DMS 273 treated with DMSO at 0.1 percent for 48 hours (cell line): ENCODE measurements around the gene CTSC.
A peak's percentile ranks its signal among the peaks of the same experiment; 100 is the strongest.

ENCODE experiments used
- DNase-seq: peaks from one replicate; lab custom pipeline; 2025; lab: John Stamatoyannopoulos, UW

The CTSC gene

GRCh38 chr11:88337181-88337986 lies at the start of gene CTSC:
TSS of gene CTSC (minus strand) at chr11:88337736. CDS start at chr11:88337672, 64 bp downstream.
- DNase-seq: peak; percentile 49

- DNase-seq: no peak
Measured at GRCh38 chr11:88384669-88385005, 47.1 kb upstream of the CTSC start.

GRCh38 chr11:88384004-88384668 lies 46.6 kb upstream of the CTSC start:
- DNase-seq: no peak

GRCh38 chr11:88383447-88383846 lies 45.9 kb upstream of the CTSC start:
- no peak for DNase-seq

GRCh38 chr11:88379130-88379529 lies 41.6 kb upstream of the CTSC start:
- DNase-seq: no peak

GRCh38 chr11:88378422-88379066 lies 41.0 kb upstream of the CTSC start:
- no peak for DNase-seq

GRCh38 chr11:88377646-88378045 lies 40.1 kb upstream of the CTSC start:
- DNase-seq: no peak

- no peak for DNase-seq
Measured at GRCh38 chr11:88377144-88377543, 39.6 kb upstream of the CTSC start.

- DNase-seq: no peak
Measured at GRCh38 chr11:88375927-88376470, 38.5 kb upstream of the CTSC start.

- no peak for DNase-seq
Measured at GRCh38 chr11:88370782-88371181, 33.2 kb upstream of the CTSC start.

- no peak for DNase-seq
Measured at GRCh38 chr11:88367310-88367709, 29.8 kb upstream of the CTSC start.

- no peak for DNase-seq
Measured at GRCh38 chr11:88363648-88364065, 26.1 kb upstream of the CTSC start.

- no peak for DNase-seq
Measured at GRCh38 chr11:88363004-88363403, 25.5 kb upstream of the CTSC start.

- no peak for DNase-seq
Measured at GRCh38 chr11:88360141-88360540, 22.6 kb upstream of the CTSC start.

- no peak for DNase-seq
Measured at GRCh38 chr11:88359541-88359940, 22.0 kb upstream of the CTSC start.

GRCh38 chr11:88359114-88359513 lies 21.6 kb upstream of the CTSC start:
- DNase-seq: no peak

- DNase-seq: no peak
Measured at GRCh38 chr11:88358040-88358431, 20.5 kb upstream of the CTSC start.

GRCh38 chr11:88357323-88358039 lies 19.9 kb upstream of the CTSC start:
- DNase-seq: no peak

- DNase-seq: no peak
Measured at GRCh38 chr11:88355887-88356286, 18.4 kb upstream of the CTSC start.

- no peak for DNase-seq
Measured at GRCh38 chr11:88354912-88355311, 17.4 kb upstream of the CTSC start.

GRCh38 chr11:88353835-88354496 lies 16.4 kb upstream of the CTSC start:
- no peak for DNase-seq

- DNase-seq: no peak
Measured at GRCh38 chr11:88353386-88353785, 15.8 kb upstream of the CTSC start.
